Subcutaneous preadipocyte (primary cell): Measurements from ENCODE around the gene CDV3. TPM values are rescaled to one million over a fixed set of nuclear protein-coding genes. Genes with fewer than 3 reads are reported as not detected.

Source experiments
- small RNA-seq: library from RNA; depleted of rRNA; stranded (forward); fragments of <200 nt; gene quantifications from one replicate; pipeline ENCODE3, GENCODE V24; 2012
- total RNA-seq: library from RNA; depleted of rRNA; stranded (reverse); fragments of >200 nt; gene quantifications from 2 replicates; pipeline ENCODE4 v1.2.3, GENCODE V29; 2012

The CDV3 gene, protein sequence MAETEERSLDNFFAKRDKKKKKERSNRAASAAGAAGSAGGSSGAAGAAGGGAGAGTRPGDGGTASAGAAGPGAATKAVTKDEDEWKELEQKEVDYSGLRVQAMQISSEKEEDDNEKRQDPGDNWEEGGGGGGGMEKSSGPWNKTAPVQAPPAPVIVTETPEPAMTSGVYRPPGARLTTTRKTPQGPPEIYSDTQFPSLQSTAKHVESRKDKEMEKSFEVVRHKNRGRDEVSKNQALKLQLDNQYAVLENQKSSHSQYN
- 112 and 166 TPM in 2 replicates for total RNA-seq

DNA sequence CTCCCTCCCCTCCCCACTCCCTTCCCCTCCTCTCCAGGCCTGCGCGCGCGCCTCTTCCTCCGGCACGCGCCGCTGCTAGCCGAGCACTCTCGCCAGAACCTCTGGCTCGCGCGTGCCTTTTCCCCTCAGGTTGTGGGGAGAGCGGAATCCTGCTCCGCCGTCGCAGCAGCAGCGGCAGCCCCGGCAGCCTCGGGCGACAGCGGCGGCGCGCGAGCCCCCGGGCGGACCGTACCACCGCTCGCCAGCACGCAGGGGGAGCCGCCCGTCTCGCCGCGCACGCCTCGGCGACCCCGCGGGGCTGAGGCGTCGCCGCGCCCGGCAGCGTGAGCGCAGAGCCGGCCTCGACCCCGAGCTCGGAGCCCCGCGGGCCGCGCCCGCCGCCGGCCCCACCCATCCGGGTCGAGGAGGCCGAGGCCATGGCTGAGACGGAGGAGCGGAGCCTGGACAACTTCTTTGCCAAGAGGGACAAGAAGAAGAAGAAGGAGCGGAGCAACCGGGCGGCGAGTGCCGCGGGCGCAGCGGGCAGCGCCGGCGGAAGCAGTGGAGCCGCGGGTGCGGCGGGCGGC is at the start of gene CDV3:
Gene CDV3 (plus strand): TSS at position 58 of the 566 bp plus-strand sequence. CDS start 359 bp downstream, at position 417.

Small RNA genes within 50 kb of the gene (small RNA-seq; reads per million reads assigned to genes)
- not detected for gene AC022296.2
- gene RF00438 = not detected

Other genes starting within 250 kb of the CDV3 start
- gene BFSP2, start 173.6 kb upstream of the CDV3 start, total RNA-seq = not detected in 2 replicates
- gene TOPBP1, start 88.3 kb downstream of the CDV3 start, total RNA-seq = 41.2 and 62.2 TPM in 2 replicates
- gene TF, start 172.7 kb downstream of the CDV3 start, total RNA-seq = under 0.01 TPM in 2 replicates
- gene SRPRB, start 232.1 kb downstream of the CDV3 start, total RNA-seq = 66.1 and 80.9 TPM in 2 replicates